ENCODE measurements around the gene GYPE.
"Not testable (repeated sequence)": the region's sequence is repeated elsewhere in the genome, so short reads cannot be mapped to it uniquely, and the experiment has no call there.

Gene GYPE

GRCh38 chr4:143869925-143870324, 35.4 kb downstream of the GYPE start:
- not testable (repeated sequence) for DNase-seq (ENCODE audit: low read depth in 3 of 3)

DNA sequence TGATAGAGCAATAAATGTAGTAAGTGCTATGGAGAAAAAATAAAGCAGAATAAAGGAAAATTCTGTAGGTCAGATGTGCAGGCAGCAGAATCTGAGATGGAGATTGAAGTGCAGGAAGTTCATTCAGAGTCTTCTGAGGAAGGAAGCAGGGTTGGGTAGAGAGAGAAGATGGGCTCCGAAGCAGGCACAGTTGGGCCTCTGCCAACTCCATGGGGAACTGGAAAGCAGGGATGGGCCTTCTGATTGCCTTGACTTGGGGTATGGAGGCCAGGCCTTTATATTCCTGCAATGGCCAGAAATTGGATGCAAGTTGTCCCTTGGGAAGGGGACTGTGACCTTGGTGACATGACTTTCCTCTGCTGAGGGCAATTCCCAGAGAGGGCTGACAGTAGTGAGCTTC, 42.6 kb downstream of the GYPE start:
- DNase-seq (ENCODE audit: low read depth in 3 of 3): not testable (repeated sequence)

- no peak for DNase-seq (ENCODE audit: low read depth in 3 of 3)
Observed at GRCh38 chr4:143858456-143858855, 46.9 kb downstream of the GYPE start.

- not testable (repeated sequence) for DNase-seq (ENCODE audit: low read depth in 3 of 3)
Observed at GRCh38 chr4:143857391-143858336, 47.7 kb downstream of the GYPE start.

GRCh38 chr4:143856017-143856557, 49.3 kb downstream of the GYPE start:
- DNase-seq (ENCODE audit: low read depth in 3 of 3): not testable (repeated sequence)

GRCh38 chr4:143854645-143855044, 50.7 kb downstream of the GYPE start:
- DNase-seq (ENCODE audit: low read depth in 3 of 3): not testable (repeated sequence)

DNA sequence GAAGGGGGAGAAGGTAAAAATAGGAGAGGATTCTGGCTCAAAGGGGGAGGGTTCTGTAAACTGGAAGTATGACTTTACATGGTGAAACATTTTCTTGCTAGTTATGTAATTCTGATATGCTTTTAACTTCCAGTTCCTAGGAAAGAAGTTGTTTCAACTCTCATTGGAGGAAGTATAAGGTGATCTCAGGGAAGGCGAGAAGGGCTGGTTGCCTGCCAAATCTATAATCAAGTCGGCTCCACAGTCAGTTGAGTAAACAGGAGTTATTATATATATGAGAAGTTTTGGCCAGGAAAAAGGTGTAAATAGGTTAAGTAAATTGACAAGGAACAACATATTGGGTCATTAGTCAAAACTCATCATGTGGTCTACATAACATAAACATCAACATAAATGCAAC, 56.1 kb downstream of the GYPE start:
- DNase-seq (ENCODE audit: low read depth in 3 of 3): not testable (repeated sequence)

- DNase-seq (ENCODE audit: low read depth in 3 of 3): not testable (repeated sequence)
Observed at GRCh38 chr4:143843506-143843832, 61.9 kb downstream of the GYPE start.

- DNase-seq (ENCODE audit: low read depth in 3 of 3): not testable (repeated sequence)
Observed at GRCh38 chr4:143842624-143843505, 62.5 kb downstream of the GYPE start.

DNA sequence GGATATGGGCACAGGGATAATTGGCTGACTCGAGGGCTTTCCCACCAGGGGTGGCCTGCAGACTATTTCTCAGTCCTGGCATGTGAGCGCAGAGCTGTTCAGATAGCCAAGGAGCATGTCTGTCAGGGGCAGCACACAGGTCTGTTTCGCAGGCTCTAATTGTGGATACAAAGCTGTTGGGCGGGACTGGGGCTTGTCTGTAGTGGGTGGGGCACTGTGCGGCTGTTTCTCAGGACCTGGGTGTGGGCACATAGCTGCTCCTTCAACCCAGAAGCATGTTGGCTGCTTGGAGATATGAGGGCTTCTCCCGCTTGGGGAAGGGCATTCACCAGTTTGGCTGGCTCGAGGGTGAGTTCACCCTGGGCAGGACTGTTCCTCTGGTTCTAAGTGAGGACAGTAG, 65.9 kb downstream of the GYPE start:
- DNase-seq (ENCODE audit: low read depth in 3 of 3): not testable (repeated sequence)

GRCh38 chr4:143834196-143834595, 71.2 kb downstream of the GYPE start:
- DNase-seq (ENCODE audit: low read depth in 3 of 3): not testable (repeated sequence)

- DNase-seq (ENCODE audit: low read depth in 3 of 3): not testable (repeated sequence)
Observed at GRCh38 chr4:143833676-143834075, 71.7 kb downstream of the GYPE start.

DNA sequence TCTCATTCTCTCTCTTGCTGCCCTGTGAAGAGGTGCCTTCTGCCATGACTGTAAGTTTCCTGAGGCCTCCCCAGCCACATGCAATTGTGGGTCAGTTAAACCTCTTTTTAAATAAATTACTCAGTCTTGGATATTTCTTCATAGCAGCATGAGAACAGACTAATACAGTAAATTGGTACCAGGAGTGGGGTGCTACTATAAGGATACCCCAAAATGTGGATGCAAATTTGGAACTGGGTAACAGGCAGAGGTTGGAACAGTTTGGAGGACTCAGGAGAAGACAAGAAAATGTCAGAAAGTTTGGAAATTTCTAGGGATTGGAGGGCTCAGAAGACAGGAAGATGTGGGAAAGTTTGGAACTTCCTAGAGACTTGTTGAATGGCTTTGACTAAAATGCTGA, 74.8 kb downstream of the GYPE start:
- DNase-seq (ENCODE audit: low read depth in 3 of 3): not testable (repeated sequence)

DNA sequence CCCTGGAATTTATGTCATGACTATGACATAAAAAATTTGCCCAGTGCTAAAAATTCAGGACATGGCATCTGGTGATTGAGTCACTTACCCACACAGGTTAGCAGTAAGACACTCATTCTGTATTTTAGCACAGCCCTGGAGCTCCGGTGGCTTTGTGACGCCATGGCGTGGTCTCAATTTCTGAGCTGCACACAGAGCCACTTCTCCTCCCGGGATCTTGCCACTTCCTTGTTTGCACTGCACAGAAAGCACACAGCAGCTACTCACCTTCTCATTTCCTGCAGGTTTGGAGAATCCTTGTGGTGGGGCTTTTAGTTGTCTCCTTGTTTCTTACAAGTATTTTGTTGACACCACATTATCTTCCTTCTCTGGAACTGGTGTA, 76.1 kb downstream of the GYPE start:
- not testable (repeated sequence) for DNase-seq (ENCODE audit: low read depth in 3 of 3)
